Adrenal gland (tissue), 12 donors: ENCODE data around the gene B3GALT6. TPM values are rescaled to one million over a fixed set of nuclear protein-coding genes. Genes with fewer than 3 reads are reported as not detected.
A peak's percentile ranks its signal among the peaks of the same experiment; 100 is the strongest.

Source experiments
- DNase-seq, 7 donors: peaks; one replicate each; pipeline ENCODE4 v3.0.0-alpha.2; 2019 to 2020
- H3K27ac ChIP-seq, 5 donors: fragments of 200-600 bp; sonication (generic) in 4 of 5; 1 replicate in 3 of 5; 2 replicates in 2 of 5; pipeline versions ENCODE4 v1.5.1 to v1.8.0; 2016 to 2020; ENCODE audit warnings: mild to moderate bottlenecking in 1 of 5
- H3K27me3 ChIP-seq: fragments of 200-600 bp; 2 replicates; pipeline ENCODE4 v1.8.0; 2021
- H3K36me3 ChIP-seq, 2 donors: fragments of 200-600 bp; replicated peaks in 1 of 2; 1 replicate in 1 of 2; 2 replicates in 1 of 2; pipeline versions ENCODE4 v1.5.1 to v1.8.0; 2018 to 2022
- H3K4me1 ChIP-seq, 2 donors: fragments of 200-600 bp; replicated peaks in 1 of 2; 1 replicate in 1 of 2; 2 replicates in 1 of 2; pipeline versions ENCODE4 v1.5.1 to v1.8.0; 2018 to 2021
- H3K4me3 ChIP-seq, 4 donors: fragments of 200-600 bp; sonication (generic) in 3 of 4; one replicate each; pipeline ENCODE4 v1.5.1; 2016 to 2018
- H3K9me3 ChIP-seq, 3 donors: fragments of 200-600 bp; sonication (generic) in 1 of 3; replicated peaks in 1 of 3; 1 replicate in 2 of 3; 2 replicates in 1 of 3; pipeline versions ENCODE4 v1.5.1 to v1.8.0; 2016 to 2021
- CTCF ChIP-seq, 6 experiments: fragments of 450-650 bp in 4 of 6; fragments of 200-600 bp in 2 of 6; sonication (generic) in 1 of 6; IDR thresholded peaks; 1 replicate in 5 of 6; 2 replicates in 1 of 6; pipeline versions ENCODE4 v1.5.1 to v1.8.0; 2016 to 2021; ENCODE audit warnings: antibody characterized with exemption in 6 of 6, mild to moderate bottlenecking in 2 of 6, moderate library complexity in 1 of 6
- POLR2A ChIP-seq, 2 donors: fragments of 450-650 bp; IDR thresholded peaks; one replicate each; pipeline ENCODE4 v1.6.1; 2017; ENCODE audit warnings: antibody characterized with exemption in 2 of 2, mild to moderate bottlenecking in 2 of 2, moderate library complexity in 1 of 2
- WGBS, 4 donors: extraction: QIAGEN DNeasy Blood & Tissue Kit in 2 of 4; methylation state at CpG; one replicate each; pipeline versions ENCODE4 v1.1.5 to v1.1.7; 2013 to 2017; 5-methylcytosine and 5-hydroxymethylcytosine counted together
- intact Hi-C, 2 donors: fragments of 100-400 bp; cut with DNase I; formaldehyde crosslinking; loops; one replicate each; pipeline versions ENCODE4 v1.14.1 to v1.15.0; 2022 to 2023
- polyA plus RNA-seq, 3 donors: library from polyadenylated mRNA; stranded (reverse); fragments of 200-250 nt in 2 of 3; fragments of 350-450 nt in 1 of 3; fragmentation: Illumina TruSeq in 1 of 3; extraction: RNeasy Lipid Tissue Mini Kit (QIAGEN cat#74804) in 1 of 3; gene quantifications; one replicate each; pipeline ENCODE4 v1.2.3, GENCODE V29; 2013 to 2014
- total RNA-seq, 9 donors: library from RNA; depleted of rRNA in 4 of 9; stranded (reverse); fragments of >200 nt in 4 of 9; fragments of 120-200 nt in 1 of 9; fragmentation: NEBNext Ultra II Directional in 1 of 9; extraction: Animal tissue kit (Norgen Biotek cat#: 25700) in 1 of 9; gene quantifications; one replicate each; pipeline versions ENCODE4 v1.1.0 to v1.2.4, GENCODE V29; 2013 to 2023
- donor health status: healthy with polysubstance abuse.
- donor health status: Bipolar disorder and iron deficiency.
- donor health status: DM: yes; HTN: yes; CAD: no.
- donor health status: DM: no; HTN: no; CAD: no.
- donor health status: DM: no; HTN: no; CAD: no.
- donor health status: DM: yes; HTN: yes; CAD: no.

B3GALT6 gene
- total and polyA plus RNA-seq, 12 donors = 7.2 to 39.4 (median 16.7) TPM

DNA sequence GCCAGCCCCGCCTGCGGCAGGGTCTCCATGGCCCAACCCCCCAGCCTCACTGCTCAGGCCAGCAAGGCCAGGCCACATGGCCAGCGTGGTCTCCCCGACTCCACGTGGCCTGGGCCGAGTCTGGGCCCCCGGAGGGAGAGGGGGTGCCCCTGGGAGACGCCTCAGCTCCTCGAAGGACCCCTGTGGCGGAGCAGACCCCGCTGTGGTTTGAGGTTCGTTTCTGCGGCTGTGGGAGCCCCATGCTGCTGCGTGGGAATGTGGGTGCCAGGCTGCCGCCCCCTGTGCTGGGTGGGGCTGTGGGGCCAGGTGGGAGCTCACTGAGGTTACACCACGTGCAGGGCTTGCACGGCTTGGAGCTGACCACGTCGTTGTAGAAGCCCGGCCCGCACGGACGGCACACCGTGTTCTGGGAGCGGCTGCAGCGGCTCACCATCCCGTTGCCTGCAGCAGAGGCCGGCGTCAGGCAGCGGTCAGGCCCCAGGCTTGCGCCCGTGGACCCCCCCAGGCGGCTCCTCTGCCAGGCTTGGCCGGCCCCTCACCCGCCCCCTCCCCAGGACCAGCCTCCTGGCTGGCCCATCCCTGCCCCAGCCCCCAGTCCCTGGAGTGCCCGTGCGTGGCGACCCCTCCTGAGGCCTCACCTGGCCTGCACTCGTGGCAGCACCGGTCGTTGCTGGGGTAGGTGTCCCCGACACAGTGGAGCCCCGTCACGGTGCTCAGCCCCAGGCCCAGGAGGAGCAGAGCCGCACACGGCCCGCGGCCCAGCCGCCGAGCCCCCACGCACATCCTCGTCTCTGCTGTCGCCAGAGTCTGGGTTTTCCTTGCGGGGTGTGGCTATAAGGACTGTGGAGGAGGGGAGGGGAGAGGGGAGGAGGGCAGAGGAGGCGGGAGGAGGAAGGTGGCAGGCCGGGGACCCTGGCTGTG lies 18.4 kb upstream of the B3GALT6 start, which contains the start of gene TNFRSF4:
Gene TNFRSF4 (minus strand): TSS at position 809 of the 921 bp plus-strand sequence. CDS start 26 bp downstream, at position 783.
- intact Hi-C loops = loop anchor here in 1 of 2 donors (5.0 kb wide), 1 partner anchor 81 kb away; no protein-coding TSS in a partner anchor
- 47 to 76% (median 53%) methylated on average over 17 to 56 of the region's 56 CpGs for WGBS, 4 donors

DNA sequence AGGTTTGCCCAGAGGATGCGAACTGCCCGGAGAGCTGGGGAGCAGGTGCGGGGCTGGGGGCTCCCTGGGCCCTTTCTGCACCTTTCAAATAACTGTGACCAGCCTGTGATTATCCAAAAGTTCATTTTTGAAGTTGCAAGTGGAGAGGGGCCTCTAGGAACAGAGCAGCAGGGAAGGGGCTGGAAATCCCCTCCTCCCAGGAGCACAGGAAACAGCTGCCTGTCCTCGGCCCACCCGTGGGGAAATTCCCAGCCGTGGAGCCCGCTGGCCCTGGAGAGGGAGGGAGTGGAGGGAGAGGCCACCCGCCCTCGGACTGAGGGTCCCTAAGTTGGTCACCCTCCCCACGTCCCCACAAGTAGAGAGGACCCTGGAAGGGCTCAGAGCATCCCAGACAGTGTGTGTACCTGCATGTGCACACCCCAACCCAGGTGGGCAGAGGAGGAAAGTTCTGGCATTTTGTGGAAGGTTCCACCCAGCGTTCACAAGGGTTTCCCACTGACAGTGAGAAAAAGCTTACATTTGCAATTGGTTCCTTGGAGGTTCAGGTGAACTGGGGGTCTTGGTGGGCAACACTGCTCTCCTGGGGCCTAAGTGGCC lies 16.9 kb upstream of the B3GALT6 start:
- no peak for TF ChIP-seq POLR2A (IDR thresholded peaks at IDR 0.05)
- no peak for TF ChIP-seq CTCF (IDR thresholded peaks at IDR 0.05)
- Histone ChIP-seq H3K4me3 (no peak overlapping the region), H3K27me3 (no peaks in the 10 kb centered on the region), H3K4me1 (no peaks in the 10 kb centered on the region), H3K9me3 (no peaks in the 10 kb centered on the region), H3K27ac (no peak overlapping the region), H3K36me3 (peaks cover 0 to 28% of the 10 kb centered on the region in 2 donors)
- WGBS, 4 donors = 49 to 88% (median 55%) methylated on average over 1 to 11 of the region's 11 CpGs
- DNase-seq = no peak
- intact Hi-C loops = no loop called here

More for the DNA sequence above, 18.4 kb upstream of the B3GALT6 start, which contains the start of gene TNFRSF4:
- Histone ChIP-seq H3K27ac (peak within 1 kb of the TSS in 1 of 5 donors; percentile 29), H3K4me1 (peaks cover 0 to under 1% of the 10 kb centered on the region in 2 donors), H3K36me3 (peaks cover 0 to 21% of the 10 kb centered on the region in 2 donors), H3K9me3 (no peaks in the 10 kb centered on the region), H3K27me3 (no peaks in the 10 kb centered on the region), H3K4me3 (peak within 1 kb of the TSS in 1 of 4 donors; percentile 23)
- TF ChIP-seq CTCF (IDR thresholded peaks at IDR 0.05) = no peak
- TF ChIP-seq POLR2A (IDR thresholded peaks at IDR 0.05) = no peak
- no peak for DNase-seq

DNA sequence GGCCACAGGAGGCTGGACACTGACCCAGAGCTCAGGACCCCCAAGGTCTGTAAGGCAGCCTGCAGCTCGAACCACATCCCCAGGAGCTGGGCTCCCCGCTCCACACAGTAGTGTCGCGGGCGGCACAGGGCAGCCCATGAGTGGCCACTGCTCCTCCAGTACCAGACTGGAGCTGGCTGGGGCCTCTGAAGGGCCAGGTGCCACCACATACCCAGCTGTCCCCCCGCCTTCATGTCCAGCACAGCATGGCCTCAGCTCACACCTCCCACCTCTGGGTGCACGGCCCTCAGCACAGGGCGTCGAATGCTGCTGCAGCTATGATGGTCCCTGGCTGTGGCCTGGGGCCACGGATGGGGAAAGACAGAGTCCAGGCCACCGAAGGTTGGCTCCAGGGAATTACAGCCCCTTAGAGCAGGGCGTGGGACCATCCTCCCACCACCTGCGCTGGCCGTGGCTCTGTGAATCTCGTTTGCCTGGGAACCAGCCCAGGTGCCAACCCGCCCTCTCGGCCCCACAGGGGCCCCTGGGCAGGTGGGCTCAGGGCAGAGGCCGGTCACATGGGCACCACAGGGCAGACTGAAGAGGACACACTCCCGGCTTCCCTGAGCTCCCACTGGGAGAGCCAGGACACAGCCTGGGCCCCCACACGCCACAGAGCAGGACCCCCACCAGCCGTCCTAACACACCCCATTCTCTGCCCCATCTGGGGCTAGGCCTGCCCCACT lies 16.0 kb upstream of the B3GALT6 start:
- Histone ChIP-seq H3K27me3 (no peaks in the 10 kb centered on the region), H3K4me1 (peaks cover 3 to 5% of the 10 kb centered on the region in 2 donors), H3K36me3 (peaks cover 0 to 37% of the 10 kb centered on the region in 2 donors), H3K9me3 (no peaks in the 10 kb centered on the region), H3K4me3 (no peak overlapping the region), H3K27ac (no peak overlapping the region)
- TF ChIP-seq CTCF (IDR thresholded peaks at IDR 0.05) (no peak), POLR2A (IDR thresholded peaks at IDR 0.05) (no peak)
- no peak for DNase-seq
- 82 to 100% (median 92%) methylated on average over 1 to 21 of the region's 21 CpGs for WGBS, 4 donors
- intact Hi-C loops = no loop called here
